Measurements from ENCODE around the gene PAQR4. TPM values are rescaled to one million over a fixed set of nuclear protein-coding genes. Genes with fewer than 3 reads are reported as not detected.

Gene PAQR4
- total and polyA plus RNA-seq, 10 of the 15 experiments (the other 5 are each of a cell fraction or from before 2014, with no cell fraction given) = 0.39 to 31.8 (median 13.5) TPM

DNA sequence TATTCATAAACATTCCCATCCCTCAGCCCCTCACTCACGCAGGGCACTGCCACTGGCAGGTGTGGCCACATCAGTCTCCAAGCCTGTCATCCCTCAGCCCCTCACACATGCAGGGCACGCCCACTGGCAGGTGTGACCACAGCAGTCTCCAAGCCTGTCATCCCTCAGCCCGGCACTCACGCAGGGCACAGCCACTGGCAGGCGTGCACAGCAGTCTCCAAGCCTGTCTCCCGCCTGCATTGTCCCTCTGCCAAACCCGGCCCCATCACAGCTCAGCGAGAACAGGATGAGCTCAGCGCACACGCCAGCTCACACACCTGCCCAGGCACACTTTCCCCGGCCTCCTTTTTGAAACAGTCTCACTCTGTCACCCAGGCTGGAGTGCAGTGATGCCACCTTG is 16.5 kb upstream of the PAQR4 start:
- Histone ChIP-seq H3K27ac (ENCODE audit: control insufficient read depth, insufficient read depth) (no peak overlapping the region), H3K4me1 (ENCODE audit: control insufficient read depth, insufficient read depth, low read length) (peaks cover 17% of the 10 kb centered on the region), H3K4me2 (ENCODE audit: control insufficient read depth, insufficient read depth) (no peak overlapping the region), H2AFZ (ENCODE audit: control insufficient read depth, low read depth, low read length) (no peak overlapping the region), H4K20me1 (ENCODE audit: control insufficient read depth, insufficient read depth) (no peaks in the 10 kb centered on the region), H3K79me2 (ENCODE audit: control insufficient read depth, insufficient read depth, low read length) (no peaks in the 10 kb centered on the region), H3K4me3 (no peak overlapping the region), H3K27me3 (replicated peaks in 1 of 2; ENCODE audit: control insufficient read depth in 2 of 2, insufficient read depth in 2 of 2, low read length in 1 of 2) (no peaks in the 10 kb centered on the region), H3K9ac (ENCODE audit: control insufficient read depth, insufficient read depth, low read length) (no peak overlapping the region), H3K9me3 (replicated peaks; ENCODE audit: control insufficient read depth, insufficient read depth, low read length) (no peaks in the 10 kb centered on the region), H3K36me3 (ENCODE audit: control insufficient read depth in 2 of 2, insufficient read depth in 2 of 2, low read length in 1 of 2) (no peaks in the 10 kb centered on the region)
- ATAC-seq = no peak; the same call in 2 of the 3 replicates
- no peak for FAIRE-seq
- ChIA-PET SMC1A (ENCODE audit: uncharacterized antibody, unreplicated experiment) (no interaction called here), CTCF (interaction anchor here (0.6 to 3.1 kb wide), 5 partner anchors 17 to 233 kb away, joined by 3 to 10 read pairs (median 4); no protein-coding TSS in a partner anchor), RAD21 (ENCODE audit: unreplicated experiment) (no interaction called here), POLR2A (interaction anchor here (0.6 kb wide), 2 partner anchors 13 to 27 kb away, joined by 3 read pairs; partner anchors contain the start of gene PKMYT1)
- in situ Hi-C loops (cut with MboI) = no loop called here
- TF ChIP-seq NBN (IDR thresholded peaks at IDR 0.05) = no peak
- no peak for TF ChIP-seq SMAD1 (IDR thresholded peaks at IDR 0.05; ENCODE audit: low read depth, partially characterized antibody)
- no peak for TF ChIP-seq MTA3 (IDR thresholded peaks at IDR 0.05; ENCODE audit: borderline replicate concordance, low read length)
- no peak for TF ChIP-seq HDAC2 (IDR thresholded peaks at IDR 0.05)
- TF ChIP-seq, protein P1, sequence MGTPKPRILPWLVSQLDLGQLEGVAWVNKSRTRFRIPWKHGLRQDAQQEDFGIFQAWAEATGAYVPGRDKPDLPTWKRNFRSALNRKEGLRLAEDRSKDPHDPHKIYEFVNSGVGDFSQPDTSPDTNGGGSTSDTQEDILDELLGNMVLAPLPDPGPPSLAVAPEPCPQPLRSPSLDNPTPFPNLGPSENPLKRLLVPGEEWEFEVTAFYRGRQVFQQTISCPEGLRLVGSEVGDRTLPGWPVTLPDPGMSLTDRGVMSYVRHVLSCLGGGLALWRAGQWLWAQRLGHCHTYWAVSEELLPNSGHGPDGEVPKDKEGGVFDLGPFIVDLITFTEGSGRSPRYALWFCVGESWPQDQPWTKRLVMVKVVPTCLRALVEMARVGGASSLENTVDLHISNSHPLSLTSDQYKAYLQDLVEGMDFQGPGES (IDR thresholded peaks at IDR 0.05) = no peak
- TF ChIP-seq ETV6 (conservative IDR thresholded peaks at IDR 0.05 in 1 of 2, IDR thresholded peaks at IDR 0.05 in 1 of 2; ENCODE audit: borderline replicate concordance in 1 of 2, low read depth in 1 of 2) = no peak
- TF ChIP-seq RB1 (IDR thresholded peaks at IDR 0.05; ENCODE audit: borderline replicate concordance) = no peak
- no peak for TF ChIP-seq RCOR1 (conservative IDR thresholded peaks at IDR 0.05; ENCODE audit: low read depth, low read length)
- no peak for TF ChIP-seq NR2C2 (IDR thresholded peaks at IDR 0.05; ENCODE audit: borderline replicate concordance, control insufficient read depth, insufficient read length, low read depth)
- no peak for TF ChIP-seq DPF2 (IDR thresholded peaks at IDR 0.05)
- no peak for TF ChIP-seq CHD4 (IDR thresholded peaks at IDR 0.05)
- TF ChIP-seq, protein P2, sequence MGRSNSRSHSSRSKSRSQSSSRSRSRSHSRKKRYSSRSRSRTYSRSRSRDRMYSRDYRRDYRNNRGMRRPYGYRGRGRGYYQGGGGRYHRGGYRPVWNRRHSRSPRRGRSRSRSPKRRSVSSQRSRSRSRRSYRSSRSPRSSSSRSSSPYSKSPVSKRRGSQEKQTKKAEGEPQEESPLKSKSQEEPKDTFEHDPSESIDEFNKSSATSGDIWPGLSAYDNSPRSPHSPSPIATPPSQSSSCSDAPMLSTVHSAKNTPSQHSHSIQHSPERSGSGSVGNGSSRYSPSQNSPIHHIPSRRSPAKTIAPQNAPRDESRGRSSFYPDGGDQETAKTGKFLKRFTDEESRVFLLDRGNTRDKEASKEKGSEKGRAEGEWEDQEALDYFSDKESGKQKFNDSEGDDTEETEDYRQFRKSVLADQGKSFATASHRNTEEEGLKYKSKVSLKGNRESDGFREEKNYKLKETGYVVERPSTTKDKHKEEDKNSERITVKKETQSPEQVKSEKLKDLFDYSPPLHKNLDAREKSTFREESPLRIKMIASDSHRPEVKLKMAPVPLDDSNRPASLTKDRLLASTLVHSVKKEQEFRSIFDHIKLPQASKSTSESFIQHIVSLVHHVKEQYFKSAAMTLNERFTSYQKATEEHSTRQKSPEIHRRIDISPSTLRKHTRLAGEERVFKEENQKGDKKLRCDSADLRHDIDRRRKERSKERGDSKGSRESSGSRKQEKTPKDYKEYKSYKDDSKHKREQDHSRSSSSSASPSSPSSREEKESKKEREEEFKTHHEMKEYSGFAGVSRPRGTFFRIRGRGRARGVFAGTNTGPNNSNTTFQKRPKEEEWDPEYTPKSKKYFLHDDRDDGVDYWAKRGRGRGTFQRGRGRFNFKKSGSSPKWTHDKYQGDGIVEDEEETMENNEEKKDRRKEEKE (IDR thresholded peaks at IDR 0.05) = no peak
- TF ChIP-seq ASH2L (IDR thresholded peaks at IDR 0.05; ENCODE audit: borderline replicate concordance, low read depth) = no peak
- TF ChIP-seq BCL11A (IDR thresholded peaks at IDR 0.05; ENCODE audit: low read depth, low read length) = no peak
- TF ChIP-seq STAT1 (conservative IDR thresholded peaks at IDR 0.05) = no peak
- WGBS (ENCODE audit: insufficient coverage, insufficient replicate concordance, low lambda C conversion rate, missing lambda C conversion rate) = 53% methylated on average over 11 of the region's 11 CpGs
- intact Hi-C loops (cut with micrococcal nuclease; ENCODE audit: unreplicated experiment) = no loop called here
- DNase-seq (ENCODE audit: low read depth, low spot score) = no peak
- BruUV-seq (replicated peaks) = no TSS peak
